SK-N-MC (cell line): ENCODE measurements around the gene COPS7A.

Source experiments
- EZH2 ChIP-seq: fragments of 200-600 bp; sonication (generic); IDR thresholded peaks from one replicate; pipeline ENCODE4 v1.6.1; 2017; ENCODE audit warnings: antibody characterized with exemption
- FOXP2 ChIP-seq: optimal IDR thresholded peaks from 2 replicates; pipeline ENCODE3; 2011; ENCODE audit warnings: mild to moderate bottlenecking, moderate library complexity; ENCODE audit not compliant: insufficient read depth; ENCODE audit errors: extremely low read length, control extremely low read depth
- POLR2AphosphoS5 ChIP-seq: IDR thresholded peaks from 2 replicates; pipeline ENCODE4 v1.6.1; 2012; ENCODE audit warnings: mild to moderate bottlenecking, low read depth, low read length, borderline replicate concordance

DNA sequence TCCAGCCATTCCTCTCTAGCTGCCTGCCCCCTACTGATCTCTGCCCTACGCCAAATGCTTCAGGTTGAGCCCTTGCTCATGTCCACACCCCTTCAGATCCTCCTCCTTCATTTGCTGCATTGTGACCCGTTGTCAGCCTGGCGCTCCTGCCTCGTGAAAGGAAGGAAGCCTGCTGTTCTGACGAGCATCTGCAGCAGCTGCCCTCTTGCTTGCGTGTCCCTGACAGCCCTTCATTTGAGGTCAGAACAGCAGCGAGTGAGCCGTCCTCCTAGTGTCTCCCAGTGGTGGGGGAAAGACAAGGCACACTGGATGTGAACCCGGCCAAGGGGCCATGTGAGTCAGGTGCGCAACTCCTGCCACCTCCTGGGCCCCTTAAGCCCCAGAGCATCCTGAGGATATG, 20.2 kb upstream of the COPS7A start:
- TF ChIP-seq POLR2AphosphoS5 (no peak), EZH2 (no peak), FOXP2 (no peak)
